ENCODE results near the gene CAMTA1. TPM values are rescaled to one million over a fixed set of nuclear protein-coding genes. Genes with fewer than 3 reads are reported as not detected.
"Not testable (repeated sequence)": the region's sequence is repeated elsewhere in the genome, so short reads cannot be mapped to it uniquely, and the experiment has no call there.

Gene CAMTA1
- total RNA-seq, 1 donor from 2014 or later = 127 TPM

- DNase-seq (ENCODE audit: low spot score in 2 of 2) (no peak), FAIRE-seq (no peak)
These were observed 981.9 kb downstream of the CAMTA1 start for GRCh38 chr1:7767176-7767575.

GRCh38 chr1:7768583-7768982 is 983.3 kb downstream of the CAMTA1 start:
- no peak for FAIRE-seq
- DNase-seq (ENCODE audit: low spot score in 2 of 2) = no peak

- FAIRE-seq (no peak), DNase-seq (ENCODE audit: low spot score in 2 of 2) (no peak)
These were observed 984.6 kb downstream of the CAMTA1 start for GRCh38 chr1:7769673-7770412.

- no peak for FAIRE-seq
These were observed 985.4 kb downstream of the CAMTA1 start for GRCh38 chr1:7770669-7770996.

GRCh38 chr1:7770997-7771822 is 986.0 kb downstream of the CAMTA1 start, which contains the start of gene VAMP3:
Gene VAMP3 (plus strand): TSS chr1:7771296. CDS start chr1:7771384, 88 bp downstream.
- no peak for FAIRE-seq
- DNase-seq (ENCODE audit: low spot score in 2 of 2) = peak; percentile 98

More at GRCh38 chr1:7770669-7770996, 985.4 kb downstream of the CAMTA1 start:
- DNase-seq (ENCODE audit: low spot score in 2 of 2) = peak in 1 of 2 donors; percentile 43

GRCh38 chr1:7771823-7772299 is 986.6 kb downstream of the CAMTA1 start:
- FAIRE-seq = no peak
- DNase-seq (ENCODE audit: low spot score in 2 of 2) = no peak

GRCh38 chr1:7777591-7777990 is 992.3 kb downstream of the CAMTA1 start:
- DNase-seq (ENCODE audit: low spot score in 2 of 2) (no peak), FAIRE-seq (no peak)

- FAIRE-seq (no peak), DNase-seq (ENCODE audit: low spot score in 2 of 2) (no peak)
These were observed 992.9 kb downstream of the CAMTA1 start for GRCh38 chr1:7778133-7778628.

- no peak for FAIRE-seq
- no peak for DNase-seq (ENCODE audit: low spot score in 2 of 2)
These were observed 995.7 kb downstream of the CAMTA1 start for GRCh38 chr1:7780976-7781375.

- no peak for FAIRE-seq
- no peak for DNase-seq (ENCODE audit: low spot score in 2 of 2)
These were observed 996.2 kb downstream of the CAMTA1 start for GRCh38 chr1:7781501-7781900.

GRCh38 chr1:7781923-7782495 is 996.8 kb downstream of the CAMTA1 start:
- FAIRE-seq (no peak), DNase-seq (ENCODE audit: low spot score in 2 of 2) (no peak)

GRCh38 chr1:7783178-7783711 is 998.0 kb downstream of the CAMTA1 start:
- DNase-seq (ENCODE audit: low spot score in 2 of 2) (peak in 1 of 2 donors; percentile 76), FAIRE-seq (no peak)

- FAIRE-seq (no peak), DNase-seq (ENCODE audit: low spot score in 2 of 2) (peak; percentile 98 to 99)
These were observed 998.7 kb downstream of the CAMTA1 start, which contains the start of gene PER3 for GRCh38 chr1:7783826-7784491. Gene PER3 (plus strand): TSS chr1:7784291. CDS start chr1:7784878, 587 bp downstream.

- FAIRE-seq = no peak
- no peak for DNase-seq (ENCODE audit: low spot score in 2 of 2)
These were observed 999.3 kb downstream of the CAMTA1 start for GRCh38 chr1:7784492-7785071.

- DNase-seq (ENCODE audit: low spot score in 2 of 2) (no peak), FAIRE-seq (no peak)
These were observed 999.9 kb downstream of the CAMTA1 start for GRCh38 chr1:7785108-7785507.

- FAIRE-seq = no peak
These were observed 1001.5 kb downstream of the CAMTA1 start for GRCh38 chr1:7786795-7787194.

GRCh38 chr1:7789828-7790227 is 1004.6 kb downstream of the CAMTA1 start:
- no peak for FAIRE-seq
- no peak for DNase-seq (ENCODE audit: low spot score in 2 of 2)

More at GRCh38 chr1:7786795-7787194, 1001.5 kb downstream of the CAMTA1 start:
- DNase-seq (ENCODE audit: low spot score in 2 of 2) = no peak

- FAIRE-seq; DNase-seq (ENCODE audit: low spot score in 2 of 2): not testable (repeated sequence)
These were observed 1005.8 kb downstream of the CAMTA1 start for GRCh38 chr1:7791027-7791426.

- no peak for FAIRE-seq
- no peak for DNase-seq (ENCODE audit: low spot score in 2 of 2)
These were observed 1010.2 kb downstream of the CAMTA1 start for GRCh38 chr1:7795406-7795805.

GRCh38 chr1:7805460-7805859 is 1020.2 kb downstream of the CAMTA1 start:
- no peak for FAIRE-seq

More at GRCh38 chr1:7805460-7805859, 1020.2 kb downstream of the CAMTA1 start:
- no peak for DNase-seq (ENCODE audit: low spot score in 2 of 2)
